ENCODE data around the gene MEMO1. TPM values are rescaled to one million over a fixed set of nuclear protein-coding genes. Genes with fewer than 3 reads are reported as not detected.

Gene MEMO1
- total and polyA plus RNA-seq, 2 donors (not counting 3 experiments of a cell fraction or from before 2014, with no cell fraction given), result 38.6 to 56.2 TPM

DNA sequence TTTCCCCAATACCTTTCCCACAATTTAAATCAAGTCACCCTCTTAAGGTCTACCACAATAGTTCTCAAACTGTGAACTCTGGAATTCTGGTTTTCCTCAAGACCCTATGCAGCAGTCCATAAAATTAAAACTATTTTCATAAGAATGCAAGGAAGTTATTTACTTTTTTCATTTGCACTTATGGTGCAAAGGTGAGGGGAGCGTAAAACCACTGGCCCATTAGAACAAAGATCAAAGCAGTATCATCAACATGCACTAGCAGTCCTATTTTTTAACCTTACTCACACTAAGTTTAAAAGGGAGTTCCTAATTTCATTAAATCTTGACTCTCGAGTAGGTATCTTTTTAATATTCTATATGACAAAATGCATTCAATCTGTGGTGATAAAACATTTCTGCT is 85.3 kb downstream of the MEMO1 start:
- ChIA-PET POLR2A (no interaction called here), CTCF (interaction anchor here (0.7 kb wide), 1 partner anchor 135 kb away, joined by 3 read pairs; no protein-coding TSS in a partner anchor)
- Histone ChIP-seq H3K4me3 (replicated peaks in 1 of 3; ENCODE audit: insufficient read depth in 1 of 3, low read depth in 1 of 3, low read length in 3 of 3) (no peak overlapping the region), H3K36me3 (ENCODE audit: control insufficient read depth in 2 of 2, extremely low read depth in 1 of 2, insufficient read depth in 2 of 2, low read length in 2 of 2) (no peaks in the 10 kb centered on the region), H3K79me2 (ENCODE audit: control insufficient read depth, insufficient read depth, low read length) (peaks cover 2% of the 10 kb centered on the region), H3K9ac (replicated peaks; ENCODE audit: extremely low read depth, insufficient read depth, low read length) (no peak overlapping the region), H4K20me1 (replicated peaks; ENCODE audit: control insufficient read depth, extremely low read depth, insufficient read depth, low read length) (no peaks in the 10 kb centered on the region), H3K9me1 (replicated peaks; ENCODE audit: control insufficient read depth, extremely low read depth, insufficient read depth, low read length) (no peaks in the 10 kb centered on the region), H3K4me2 (ENCODE audit: insufficient read depth, low read length) (no peak overlapping the region), H2AFZ (ENCODE audit: low read depth, low read length) (no peak overlapping the region), H3K9me3 (replicated peaks; ENCODE audit: control insufficient read depth, insufficient read depth, low read length) (no peaks in the 10 kb centered on the region), H3K4me1 (ENCODE audit: control insufficient read depth, extremely low read depth, insufficient read depth, low read length) (no peaks in the 10 kb centered on the region), H3K27ac (ENCODE audit: insufficient read depth, low read depth, low read length) (no peak overlapping the region), H3K27me3 (ENCODE audit: control insufficient read depth in 2 of 2, insufficient read depth in 2 of 2, low read length in 2 of 2) (no peaks in the 10 kb centered on the region)
- DNase-seq (ENCODE audit: low read depth, low spot score), result no peak
- intact Hi-C loops (cut with micrococcal nuclease), result no loop called here
- FAIRE-seq, result no peak
- dilution Hi-C loops (cut with MboI; ENCODE audit: extremely low pct_ligation_motif_present, low sequenced_read_pairs), result no loop called here
- TF ChIP-seq JUN (IDR thresholded peaks at IDR 0.05; ENCODE audit: borderline replicate concordance, insufficient read depth, insufficient read length, low read depth) (no peak), POLR2AphosphoS5 (IDR thresholded peaks at IDR 0.05; ENCODE audit: insufficient read depth, low read depth, low read length) (no peak), GATA2 (IDR thresholded peaks at IDR 0.05; ENCODE audit: insufficient read depth, insufficient read length, low read depth, low read length) (no peak), POLR2A (IDR thresholded peaks at IDR 0.05; ENCODE audit: low read depth, low read length) (no peak), MYC (IDR thresholded peaks at IDR 0.05; ENCODE audit: low read depth, low read length) (no peak), FOS (IDR thresholded peaks at IDR 0.05; ENCODE audit: borderline replicate concordance, insufficient read depth, low read length) (no peak), EZH2 (IDR thresholded peaks at IDR 0.05; ENCODE audit: borderline replicate concordance, low read depth, low read length, severe bottlenecking) (no peak)
- TF ChIP-seq, protein P1, sequence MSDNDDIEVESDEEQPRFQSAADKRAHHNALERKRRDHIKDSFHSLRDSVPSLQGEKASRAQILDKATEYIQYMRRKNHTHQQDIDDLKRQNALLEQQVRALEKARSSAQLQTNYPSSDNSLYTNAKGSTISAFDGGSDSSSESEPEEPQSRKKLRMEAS (IDR thresholded peaks at IDR 0.05; ENCODE audit: insufficient read depth, insufficient read length), result no peak
- TF ChIP-seq, protein P2, sequence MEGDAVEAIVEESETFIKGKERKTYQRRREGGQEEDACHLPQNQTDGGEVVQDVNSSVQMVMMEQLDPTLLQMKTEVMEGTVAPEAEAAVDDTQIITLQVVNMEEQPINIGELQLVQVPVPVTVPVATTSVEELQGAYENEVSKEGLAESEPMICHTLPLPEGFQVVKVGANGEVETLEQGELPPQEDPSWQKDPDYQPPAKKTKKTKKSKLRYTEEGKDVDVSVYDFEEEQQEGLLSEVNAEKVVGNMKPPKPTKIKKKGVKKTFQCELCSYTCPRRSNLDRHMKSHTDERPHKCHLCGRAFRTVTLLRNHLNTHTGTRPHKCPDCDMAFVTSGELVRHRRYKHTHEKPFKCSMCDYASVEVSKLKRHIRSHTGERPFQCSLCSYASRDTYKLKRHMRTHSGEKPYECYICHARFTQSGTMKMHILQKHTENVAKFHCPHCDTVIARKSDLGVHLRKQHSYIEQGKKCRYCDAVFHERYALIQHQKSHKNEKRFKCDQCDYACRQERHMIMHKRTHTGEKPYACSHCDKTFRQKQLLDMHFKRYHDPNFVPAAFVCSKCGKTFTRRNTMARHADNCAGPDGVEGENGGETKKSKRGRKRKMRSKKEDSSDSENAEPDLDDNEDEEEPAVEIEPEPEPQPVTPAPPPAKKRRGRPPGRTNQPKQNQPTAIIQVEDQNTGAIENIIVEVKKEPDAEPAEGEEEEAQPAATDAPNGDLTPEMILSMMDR (IDR thresholded peaks at IDR 0.05; ENCODE audit: extremely low read depth in 1 of 2, insufficient read depth in 1 of 2, low read depth in 1 of 2, low read length in 2 of 2), result no peak
- BruUV-seq (replicated peaks), result no TSS peak

Measured in endothelial cell of umbilical vein (primary cell).